ENCODE results near the gene NKAIN2.

The NKAIN2 gene

GRCh38 chr6:124661097-124661661 lies 857.5 kb downstream of the NKAIN2 start:
- Histone ChIP-seq H3K27me3 (no peaks in the 10 kb centered on the region), H3K9me3 (no peaks in the 10 kb centered on the region), H3K4me1 (no peaks in the 10 kb centered on the region), H3K9ac (no peak overlapping the region), H3K36me3 (no peaks in the 10 kb centered on the region), H3K4me3 (no peak overlapping the region), H4K20me1 (no peaks in the 10 kb centered on the region), H3K27ac (no peak overlapping the region), H3K4me2 (no peak overlapping the region)
- no peak for TF ChIP-seq Cebpa-rat (IDR thresholded peaks at IDR 0.05)

GRCh38 chr6:124668028-124668427 lies 864.4 kb downstream of the NKAIN2 start:
- no peaks in the 10 kb centered on the region for H3K27me3 ChIP-seq
- TF ChIP-seq Cebpa-rat (IDR thresholded peaks at IDR 0.05), result no peak
- H3K9me3 ChIP-seq, result no peaks in the 10 kb centered on the region
- H3K27ac ChIP-seq, result no peak overlapping the region
- H3K4me2 ChIP-seq, result no peak overlapping the region
- peaks cover 13% of the 10 kb centered on the region for H3K4me1 ChIP-seq
- no peaks in the 10 kb centered on the region for H3K36me3 ChIP-seq
- no peak overlapping the region for H3K4me3 ChIP-seq
- no peak overlapping the region for H3K9ac ChIP-seq
- H4K20me1 ChIP-seq, result no peaks in the 10 kb centered on the region

DNA sequence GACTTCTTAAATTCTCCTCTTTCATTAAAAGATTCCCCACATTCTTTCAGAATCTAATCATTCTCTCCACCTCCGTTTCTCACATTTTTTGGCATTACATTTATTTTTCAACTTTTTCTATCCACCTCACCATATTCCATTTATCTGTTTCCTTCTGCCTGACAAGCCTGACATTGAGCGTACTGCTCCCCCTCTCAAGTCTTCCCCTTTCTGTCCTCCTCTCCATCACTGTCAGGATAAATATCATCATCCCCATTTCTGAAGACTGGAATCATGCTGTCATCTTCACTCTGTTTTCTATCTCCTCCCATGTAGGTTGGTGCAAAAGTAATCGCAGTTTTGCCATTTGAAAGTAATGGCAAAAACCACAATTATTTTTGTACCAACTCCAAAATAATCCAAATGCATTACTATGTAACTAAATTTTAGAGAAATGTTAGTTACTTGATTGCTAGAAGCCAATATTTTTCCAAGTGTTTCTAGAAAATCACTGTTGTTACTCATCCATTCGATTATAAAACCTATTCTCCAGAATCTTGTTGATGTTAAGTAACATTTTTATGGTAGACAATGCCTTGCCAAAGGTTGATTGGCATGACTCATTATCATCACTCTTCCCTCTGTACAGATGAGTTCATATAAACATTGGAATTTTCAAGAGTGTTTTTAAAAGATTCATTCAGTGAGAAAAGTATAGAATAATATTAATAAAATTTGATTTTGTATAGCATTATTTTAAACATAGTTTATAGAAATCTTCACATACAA lies 866.2 kb downstream of the NKAIN2 start:
- H3K4me3 ChIP-seq, result no peak overlapping the region
- no peak overlapping the region for H3K4me2 ChIP-seq
- peaks cover 13% of the 10 kb centered on the region for H3K4me1 ChIP-seq
- H3K9me3 ChIP-seq, result peaks cover 4% of the 10 kb centered on the region; the same call in 1 of the 2 replicates
- no peaks in the 10 kb centered on the region for H4K20me1 ChIP-seq
- TF ChIP-seq Cebpa-rat (IDR thresholded peaks at IDR 0.05), result no peak
- H3K27ac ChIP-seq, result no peak overlapping the region
- no peak overlapping the region for H3K9ac ChIP-seq
- H3K27me3 ChIP-seq, result no peaks in the 10 kb centered on the region
- no peaks in the 10 kb centered on the region for H3K36me3 ChIP-seq

GRCh38 chr6:124670801-124671200 lies 867.1 kb downstream of the NKAIN2 start:
- Histone ChIP-seq H4K20me1 (no peaks in the 10 kb centered on the region), H3K4me2 (peak overlapping the region; percentile 38), H3K9me3 (peaks cover 4% of the 10 kb centered on the region; the same call in 1 of the 2 replicates), H3K9ac (no peak overlapping the region), H3K36me3 (no peaks in the 10 kb centered on the region), H3K4me3 (no peak overlapping the region), H3K27me3 (no peaks in the 10 kb centered on the region), H3K27ac (no peak overlapping the region), H3K4me1 (peaks cover 13% of the 10 kb centered on the region)
- TF ChIP-seq Cebpa-rat (IDR thresholded peaks at IDR 0.05), result 0 out of 2 replicates have a peak, but pooled peaks have one; percentile 17

- H3K9ac ChIP-seq, result no peak overlapping the region
- H3K4me3 ChIP-seq, result no peak overlapping the region
- no peak for TF ChIP-seq Cebpa-rat (IDR thresholded peaks at IDR 0.05)
- no peaks in the 10 kb centered on the region for H3K36me3 ChIP-seq
- no peaks in the 10 kb centered on the region for H3K27me3 ChIP-seq
- H3K4me2 ChIP-seq, result peak overlapping the region; percentile 38
- H3K27ac ChIP-seq, result no peak overlapping the region
- H3K4me1 ChIP-seq, result peaks cover 13% of the 10 kb centered on the region
- H4K20me1 ChIP-seq, result no peaks in the 10 kb centered on the region
- peaks cover 4% of the 10 kb centered on the region; the same call in 1 of the 2 replicates for H3K9me3 ChIP-seq
Observed at GRCh38 chr6:124671324-124671723, 867.7 kb downstream of the NKAIN2 start.

DNA sequence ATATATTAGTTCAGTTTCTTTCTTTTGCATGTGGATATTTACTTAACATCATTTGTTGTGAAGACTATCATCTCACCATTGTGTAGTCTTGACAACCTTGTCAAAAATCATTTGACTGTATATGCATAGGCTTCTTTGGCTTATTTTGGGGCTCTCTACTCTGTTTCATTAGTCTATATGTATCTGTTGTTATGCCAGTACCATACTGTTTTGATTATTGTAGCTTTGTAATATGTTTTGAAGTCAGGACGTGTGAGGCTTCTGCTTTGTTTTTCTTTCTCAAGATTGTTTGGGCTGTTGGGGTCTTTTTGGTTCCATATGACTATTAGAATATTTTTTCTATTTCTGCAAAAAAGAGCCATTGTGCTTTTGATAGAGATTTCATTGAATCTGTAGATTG lies 870.4 kb downstream of the NKAIN2 start:
- Histone ChIP-seq H4K20me1 (no peaks in the 10 kb centered on the region), H3K9ac (no peak overlapping the region), H3K27ac (no peak overlapping the region), H3K4me1 (peaks cover 13% of the 10 kb centered on the region), H3K4me2 (no peak overlapping the region), H3K4me3 (no peak overlapping the region), H3K36me3 (no peaks in the 10 kb centered on the region), H3K27me3 (no peaks in the 10 kb centered on the region), H3K9me3 (peaks cover 4% of the 10 kb centered on the region; the same call in 1 of the 2 replicates)
- no peak for TF ChIP-seq Cebpa-rat (IDR thresholded peaks at IDR 0.05)

- H3K36me3 ChIP-seq, result no peaks in the 10 kb centered on the region
- H3K9me3 ChIP-seq, result peaks cover 4% of the 10 kb centered on the region; the same call in 1 of the 2 replicates
- H4K20me1 ChIP-seq, result no peaks in the 10 kb centered on the region
- H3K27me3 ChIP-seq, result no peaks in the 10 kb centered on the region
- no peak overlapping the region for H3K4me3 ChIP-seq
- H3K27ac ChIP-seq, result no peak overlapping the region
- H3K9ac ChIP-seq, result no peak overlapping the region
- peaks cover 6% of the 10 kb centered on the region for H3K4me1 ChIP-seq
- no peak for TF ChIP-seq Cebpa-rat (IDR thresholded peaks at IDR 0.05)
- H3K4me2 ChIP-seq, result no peak overlapping the region
Observed at GRCh38 chr6:124676033-124676432, 872.4 kb downstream of the NKAIN2 start.

GRCh38 chr6:124677874-124678273 lies 874.2 kb downstream of the NKAIN2 start:
- H3K9me3 ChIP-seq, result peaks cover 4% of the 10 kb centered on the region; the same call in 1 of the 2 replicates
- no peak overlapping the region for H3K9ac ChIP-seq
- no peak overlapping the region for H3K4me3 ChIP-seq

GRCh38 chr6:124679387-124679786 lies 875.7 kb downstream of the NKAIN2 start:
- Histone ChIP-seq H3K9me3 (no peaks in the 10 kb centered on the region), H3K4me3 (no peak overlapping the region), H3K36me3 (no peaks in the 10 kb centered on the region), H3K4me1 (no peaks in the 10 kb centered on the region), H3K4me2 (no peak overlapping the region), H3K9ac (no peak overlapping the region), H3K27ac (no peak overlapping the region), H3K27me3 (no peaks in the 10 kb centered on the region), H4K20me1 (no peaks in the 10 kb centered on the region)
- TF ChIP-seq Cebpa-rat (IDR thresholded peaks at IDR 0.05), result no peak

More at GRCh38 chr6:124677874-124678273, 874.2 kb downstream of the NKAIN2 start:
- no peaks in the 10 kb centered on the region for H4K20me1 ChIP-seq
- no peaks in the 10 kb centered on the region for H3K36me3 ChIP-seq
- no peaks in the 10 kb centered on the region for H3K27me3 ChIP-seq
- TF ChIP-seq Cebpa-rat (IDR thresholded peaks at IDR 0.05), result no peak
- no peak overlapping the region for H3K4me2 ChIP-seq
- H3K4me1 ChIP-seq, result no peaks in the 10 kb centered on the region
- H3K27ac ChIP-seq, result no peak overlapping the region

DNA sequence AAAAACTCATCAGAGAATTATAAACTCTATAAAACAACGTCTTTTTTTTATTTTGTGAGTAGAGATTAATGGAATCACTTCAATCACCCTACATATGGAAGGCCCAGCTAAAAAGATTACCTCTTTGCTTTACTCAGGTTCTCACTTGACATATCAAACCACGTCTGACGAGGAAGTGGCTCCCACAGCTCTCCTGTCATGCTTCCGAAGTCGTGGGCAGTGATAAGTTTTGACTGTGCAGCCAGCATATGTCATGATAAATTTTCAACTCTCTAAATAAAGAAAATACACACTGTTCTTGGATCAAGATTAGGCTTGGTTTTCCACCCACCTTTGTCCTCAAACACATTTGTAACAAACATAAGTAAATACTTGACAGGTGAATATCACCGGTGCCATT lies 879.1 kb downstream of the NKAIN2 start:
- Histone ChIP-seq H3K27me3 (no peaks in the 10 kb centered on the region), H3K36me3 (no peaks in the 10 kb centered on the region), H3K9ac (no peak overlapping the region), H3K4me2 (no peak overlapping the region), H3K4me3 (no peak overlapping the region), H3K4me1 (no peaks in the 10 kb centered on the region), H3K27ac (no peak overlapping the region), H3K9me3 (no peaks in the 10 kb centered on the region), H4K20me1 (no peaks in the 10 kb centered on the region)
- no peak for TF ChIP-seq Cebpa-rat (IDR thresholded peaks at IDR 0.05)
